NCI-H1105 (cell line): ENCODE results near the gene KRT6B.
"Not testable (repeated sequence)": the region's sequence is repeated elsewhere in the genome, so short reads cannot be mapped to it uniquely, and the experiment has no call there.

Source experiments
- DNase-seq: peaks from one replicate; lab custom pipeline; 2025; lab: John Stamatoyannopoulos, UW

KRT6B gene

DNA sequence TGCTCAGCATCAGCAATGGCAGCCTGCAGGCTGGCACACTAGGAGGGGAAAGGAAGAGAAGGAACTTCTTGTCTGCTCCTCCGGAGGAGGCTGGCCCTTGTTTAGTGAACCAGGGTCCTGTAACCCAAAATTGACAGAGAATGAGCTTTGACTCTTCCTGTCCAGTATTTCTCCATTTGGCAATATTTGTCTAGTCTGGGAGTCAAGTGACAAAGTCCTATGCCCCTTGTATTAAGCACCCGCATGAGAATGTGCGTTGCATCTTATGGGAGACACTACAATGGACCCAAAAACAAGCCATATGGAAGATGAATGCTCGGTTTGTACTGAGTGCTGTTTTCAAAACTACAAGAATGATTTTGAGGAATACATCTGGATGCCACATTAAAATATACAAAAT is 17.9 kb upstream of the KRT6B start:
- no peak for DNase-seq

DNA sequence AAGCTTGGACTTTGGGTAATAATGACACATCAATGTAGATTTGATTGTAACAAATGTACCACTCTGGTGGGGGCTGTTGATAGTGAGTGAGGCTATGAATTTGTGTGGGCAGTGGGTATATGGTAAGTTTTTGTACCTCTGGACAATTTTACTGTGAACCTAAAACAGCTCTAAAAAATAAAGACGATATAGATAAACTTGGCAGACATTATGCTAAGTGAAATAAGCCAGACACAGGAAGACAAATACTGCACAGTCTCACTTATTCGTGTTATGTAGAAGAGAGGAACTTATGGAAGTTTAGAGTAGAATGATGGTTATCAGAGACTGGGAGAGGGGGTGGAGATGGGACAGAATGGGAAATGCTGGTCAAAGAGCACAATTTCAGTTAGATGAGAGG is 13.0 kb upstream of the KRT6B start:
- no peak for DNase-seq

GRCh38 chr12:52461693-52462092 is 9.7 kb upstream of the KRT6B start:
- DNase-seq, result no peak

GRCh38 chr12:52458861-52459260 is 6.9 kb upstream of the KRT6B start:
- DNase-seq, result no peak

DNA sequence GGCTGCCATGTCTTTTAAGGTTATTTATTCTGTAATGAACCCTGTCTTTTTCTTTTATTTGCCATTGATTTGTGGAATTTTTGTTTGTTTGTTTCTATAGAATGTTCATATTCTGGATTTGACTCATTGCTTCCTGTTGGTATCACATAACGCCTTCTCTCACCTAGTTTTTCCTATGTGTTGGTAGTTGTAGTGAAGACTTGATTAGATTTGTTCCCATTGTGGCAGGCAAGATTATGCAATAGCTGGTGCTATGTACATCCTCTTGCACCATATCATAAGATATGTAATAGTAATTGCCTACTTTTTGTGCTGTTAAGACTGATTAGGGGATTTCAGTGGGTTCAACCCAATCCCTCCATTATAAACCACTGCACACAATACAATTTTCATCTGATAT is 3.9 kb upstream of the KRT6B start:
- no peak for DNase-seq

DNA sequence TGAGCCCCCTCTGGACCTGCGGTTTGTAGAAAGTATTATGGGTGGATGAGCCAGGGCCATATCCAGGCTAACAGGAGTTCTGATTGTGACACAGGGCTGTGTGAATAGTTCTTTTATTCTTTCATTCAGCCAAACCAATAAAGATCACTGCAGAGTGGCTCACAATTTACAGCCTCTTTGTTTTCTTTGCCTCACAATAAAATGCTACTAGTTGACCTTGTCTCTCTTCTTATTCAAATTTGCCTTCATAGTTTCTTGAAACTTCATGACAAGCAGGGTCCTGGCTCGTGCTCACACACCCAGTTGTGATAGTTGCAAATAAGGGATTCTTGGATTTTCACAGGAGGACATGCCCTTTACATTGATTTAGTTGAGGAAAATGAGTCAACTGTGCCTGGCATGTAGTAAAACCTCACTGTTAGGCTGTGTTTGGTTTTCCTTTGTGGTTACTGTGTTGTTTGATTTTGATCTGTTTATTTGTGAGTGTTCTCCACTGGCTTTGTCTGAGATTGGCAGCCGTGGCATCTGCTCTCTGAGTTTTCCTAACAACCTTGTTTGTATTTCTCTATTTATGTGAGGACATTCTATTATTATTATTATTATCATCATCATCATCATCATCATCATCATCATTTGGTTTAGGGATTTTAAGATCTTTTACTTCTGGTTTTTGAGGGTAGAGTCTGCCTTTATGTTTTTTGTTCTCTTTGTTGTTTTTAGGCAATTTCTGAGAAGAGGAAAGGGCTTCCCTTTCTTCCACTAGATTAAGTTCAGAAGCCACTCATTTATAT is 2.7 kb upstream of the KRT6B start:
- DNase-seq, result no peak

- no peak for DNase-seq
These were observed 3.7 kb downstream of the KRT6B start for GRCh38 chr12:52448228-52448627.

DNA sequence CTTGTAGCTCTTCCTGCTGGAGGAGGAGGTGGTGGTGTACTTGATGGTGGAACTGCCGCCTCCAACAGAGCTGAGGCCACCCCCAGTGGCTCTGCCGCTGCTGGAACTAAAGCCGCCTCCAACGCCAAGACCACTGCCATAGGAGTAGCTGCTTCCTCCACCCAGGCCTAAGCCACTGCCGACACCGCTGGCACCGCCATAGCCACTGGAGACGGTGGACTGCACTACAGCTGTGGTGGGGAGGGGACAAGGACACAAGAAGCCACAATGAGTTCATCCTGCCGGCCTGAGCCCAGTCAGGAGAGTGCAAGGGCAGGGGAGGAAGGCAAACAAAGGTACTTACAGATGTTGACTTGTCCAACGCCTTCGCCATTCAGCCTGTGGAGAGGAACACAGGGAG is 4.8 kb downstream of the KRT6B start:
- DNase-seq, result not testable (repeated sequence)

- no peak for DNase-seq
These were observed 5.4 kb downstream of the KRT6B start for GRCh38 chr12:52446367-52447045.

GRCh38 chr12:52445876-52446275 is 6.1 kb downstream of the KRT6B start:
- no peak for DNase-seq

GRCh38 chr12:52444647-52445595 is 7.0 kb downstream of the KRT6B start:
- DNase-seq, result no peak

GRCh38 chr12:52443966-52444365 is 8.0 kb downstream of the KRT6B start:
- DNase-seq, result no peak

DNA sequence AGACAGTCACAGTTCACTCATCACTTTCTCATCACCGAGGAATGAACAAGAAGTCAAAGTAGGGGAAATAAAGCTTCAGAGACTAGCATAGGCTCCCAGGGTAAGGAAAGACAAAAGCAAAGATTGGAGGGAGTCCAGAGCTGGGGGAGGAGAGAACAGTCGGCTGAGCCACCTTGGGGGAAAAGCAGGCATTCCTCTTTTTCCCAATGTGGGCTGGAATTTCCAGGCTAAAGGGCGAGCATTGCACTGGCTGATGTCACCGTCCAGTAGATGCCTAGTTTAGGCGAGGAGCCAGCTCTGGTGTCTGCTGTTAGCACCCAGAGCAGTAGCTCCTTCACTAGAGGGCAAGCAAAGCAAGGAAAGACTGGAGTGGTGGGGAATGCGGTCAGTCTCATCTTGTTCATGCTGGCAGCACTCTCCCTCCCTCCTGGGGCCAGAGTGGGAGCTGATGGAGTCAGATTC is 9.3 kb downstream of the KRT6B start:
- no peak for DNase-seq

- no peak for DNase-seq
These were observed 10.5 kb downstream of the KRT6B start for GRCh38 chr12:52441320-52441911.

GRCh38 chr12:52440821-52441319 is 11.1 kb downstream of the KRT6B start:
- no peak for DNase-seq

DNA sequence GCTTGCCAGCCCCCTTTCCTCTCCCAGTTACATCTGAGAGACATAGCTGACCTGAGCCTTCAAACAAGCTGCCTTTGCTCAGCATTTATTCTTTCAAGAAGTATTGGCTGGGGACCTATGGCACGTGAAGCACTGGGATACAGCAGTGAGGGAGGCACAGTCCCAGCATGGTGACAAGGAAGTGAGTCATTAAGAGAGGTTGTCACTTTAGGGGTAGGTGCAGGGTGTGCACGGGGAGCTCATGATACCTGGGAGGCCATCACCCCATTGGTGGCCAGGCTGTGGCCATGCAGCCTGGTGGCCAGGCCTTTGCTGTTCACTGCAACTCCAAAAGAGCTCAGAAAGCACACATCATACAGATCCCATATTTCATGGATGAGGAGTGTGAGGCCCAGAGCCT is 12.1 kb downstream of the KRT6B start:
- DNase-seq, result no peak

- no peak for DNase-seq
These were observed 12.5 kb downstream of the KRT6B start for GRCh38 chr12:52439420-52439819.

DNA sequence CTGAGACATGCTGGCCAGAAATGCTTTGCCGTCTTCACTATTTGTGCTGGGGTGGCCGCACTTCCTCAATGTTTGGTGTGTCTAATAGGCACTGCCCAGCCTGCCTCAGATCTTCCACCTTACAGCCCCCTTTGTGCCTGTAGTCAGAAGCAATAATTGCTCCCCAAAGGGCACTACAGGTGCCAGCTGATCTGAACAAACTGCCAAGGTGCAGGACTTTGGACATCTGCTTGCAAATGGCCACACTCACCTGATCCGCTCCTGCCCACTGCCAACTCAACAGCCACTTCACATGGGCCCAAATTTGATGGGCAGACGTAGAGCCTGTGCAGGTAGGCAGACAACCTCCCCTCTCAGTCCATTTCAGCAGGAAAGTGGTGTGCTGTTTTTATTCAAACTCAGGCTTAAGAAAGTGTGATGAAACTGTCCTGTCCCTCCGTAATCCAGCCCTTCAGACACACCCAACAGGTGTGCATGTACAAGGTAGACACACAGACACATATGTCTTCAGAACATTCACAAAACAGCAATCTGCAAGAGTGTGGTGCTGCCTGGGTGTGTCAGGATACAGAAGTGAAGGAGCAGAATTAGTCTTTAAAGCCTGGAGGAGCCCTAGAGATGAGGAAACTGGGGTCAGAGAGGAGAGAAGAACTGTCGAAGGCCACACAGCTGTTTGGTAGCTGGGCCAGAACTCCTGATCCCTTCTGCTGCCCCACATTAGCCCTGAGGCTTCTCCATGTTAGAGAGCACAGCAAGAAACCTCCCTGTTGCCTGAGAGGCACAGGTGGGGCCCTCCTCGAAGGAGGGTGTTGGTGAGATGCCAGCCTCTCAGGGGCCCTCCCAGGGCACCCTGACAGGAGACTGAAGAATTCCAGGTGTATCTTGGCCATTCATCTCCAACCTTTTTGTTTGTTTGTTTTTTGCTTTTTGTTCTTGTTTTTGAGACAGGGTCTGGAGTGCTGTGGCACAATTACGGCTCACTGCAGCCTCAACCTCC is 13.3 kb downstream of the KRT6B start:
- no peak for DNase-seq

GRCh38 chr12:52437508-52437907 is 14.4 kb downstream of the KRT6B start:
- no peak for DNase-seq

DNA sequence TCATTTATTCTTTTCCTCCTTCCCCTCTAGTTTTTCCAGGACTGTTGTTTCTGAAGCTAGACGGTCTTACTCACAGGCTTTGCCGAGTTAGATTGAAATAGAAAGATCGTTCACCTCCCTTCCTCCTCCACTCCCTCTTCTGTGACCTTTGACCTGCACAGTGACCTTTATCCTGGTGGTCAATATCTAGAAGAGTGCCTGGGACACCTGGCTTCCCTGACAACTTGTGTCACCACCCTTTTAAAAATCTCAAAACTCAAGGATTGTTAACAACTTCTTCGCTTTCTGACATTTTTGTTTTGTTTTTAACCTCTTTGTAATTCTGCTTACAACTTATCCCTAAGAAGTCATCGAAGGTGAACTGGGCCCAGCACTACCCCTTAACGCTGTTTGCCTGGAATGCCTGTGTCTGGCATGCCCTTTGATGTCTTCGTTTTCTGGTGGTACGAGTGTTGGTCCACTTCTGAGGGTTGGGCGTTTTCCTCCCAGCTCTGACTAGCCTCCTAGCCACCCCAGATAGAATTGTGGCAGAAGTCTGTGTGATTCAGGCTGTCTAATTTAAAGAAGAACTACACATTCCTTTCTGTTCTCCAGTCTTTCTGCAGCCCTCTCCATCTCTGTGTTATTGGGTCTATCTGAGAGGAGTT is 15.0 kb downstream of the KRT6B start:
- DNase-seq, result no peak
